RPMI7951 (cell line): ENCODE data around the gene UTS2R. TPM values are rescaled to one million over a fixed set of nuclear protein-coding genes. Genes with fewer than 3 reads are reported as not detected.
A peak's percentile ranks its signal among the peaks of the same experiment; 100 is the strongest.

Experiments used
- DNase-seq: peaks from one replicate; pipeline ENCODE4 v3.0.0-alpha.2; 2012; ENCODE audit warnings: low read depth
- total RNA-seq: library from RNA; depleted of rRNA; stranded (reverse); fragments of >200 nt; shearing (Covaris generic); gene quantifications from 2 replicates; pipeline ENCODE4 v1.2.3, GENCODE V29; 2014

UTS2R gene
- total RNA-seq, 1 experiment from 2014 or later, result not detected

DNA sequence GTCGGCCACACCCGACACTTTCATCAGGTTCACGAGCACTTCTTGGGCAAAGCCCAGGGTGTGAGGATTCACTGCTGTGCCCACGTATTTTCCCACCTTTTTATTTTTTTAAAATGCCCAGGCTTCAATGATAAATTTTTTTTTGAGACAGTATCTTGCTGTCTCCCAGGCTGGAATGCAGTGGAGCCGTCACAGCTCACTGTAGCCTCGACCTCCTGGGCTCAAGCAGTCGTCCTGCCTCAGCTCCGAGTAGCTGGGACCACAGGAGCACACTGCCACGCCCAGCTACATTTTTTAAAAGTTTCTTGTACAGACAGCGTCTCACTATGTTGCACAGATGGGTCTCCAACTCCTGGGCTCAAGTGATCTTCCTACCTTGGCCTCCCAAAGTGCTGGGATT lies 17.8 kb downstream of the UTS2R start:
- DNase-seq, result no peak

DNA sequence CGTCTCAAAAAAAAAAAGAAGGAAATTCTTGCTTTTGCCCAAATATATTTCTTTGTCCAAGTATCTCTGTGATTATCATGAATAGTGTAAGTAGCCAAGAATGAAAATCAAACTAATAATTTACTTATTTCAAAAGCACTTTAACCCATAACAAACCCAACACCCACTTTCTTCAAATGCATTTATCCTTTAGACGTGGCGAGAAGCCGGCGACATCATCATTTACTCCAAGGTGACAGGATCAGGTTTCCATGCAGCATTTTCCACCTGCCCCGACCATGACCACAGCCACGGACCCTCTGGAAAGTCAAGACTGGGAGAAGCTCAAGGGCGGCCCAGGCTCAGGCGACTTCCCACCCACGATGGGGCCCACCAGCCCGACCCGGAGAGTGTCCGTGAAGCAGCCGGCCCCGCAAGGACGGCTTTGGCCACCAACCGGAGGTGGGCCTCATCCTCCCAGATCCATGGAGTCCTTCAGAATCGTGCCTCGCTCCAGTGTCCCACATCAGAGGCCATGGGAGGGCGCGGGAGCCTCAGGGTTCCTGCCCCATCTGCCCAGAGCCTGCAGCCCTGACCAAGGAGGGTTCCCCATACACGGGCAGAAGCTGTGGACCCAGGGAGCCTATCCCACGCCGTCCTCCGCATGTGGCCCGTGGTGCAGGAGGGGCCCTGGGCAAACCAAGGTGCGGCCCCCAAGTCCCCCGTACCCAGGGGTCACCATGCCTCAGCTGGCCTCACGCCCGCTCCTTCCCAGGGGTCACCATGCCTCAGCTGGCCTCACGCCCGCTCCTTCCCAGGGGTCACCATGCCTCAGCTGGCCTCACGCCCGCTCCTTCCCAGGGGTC lies 18.7 kb downstream of the UTS2R start:
- no peak for DNase-seq

DNA sequence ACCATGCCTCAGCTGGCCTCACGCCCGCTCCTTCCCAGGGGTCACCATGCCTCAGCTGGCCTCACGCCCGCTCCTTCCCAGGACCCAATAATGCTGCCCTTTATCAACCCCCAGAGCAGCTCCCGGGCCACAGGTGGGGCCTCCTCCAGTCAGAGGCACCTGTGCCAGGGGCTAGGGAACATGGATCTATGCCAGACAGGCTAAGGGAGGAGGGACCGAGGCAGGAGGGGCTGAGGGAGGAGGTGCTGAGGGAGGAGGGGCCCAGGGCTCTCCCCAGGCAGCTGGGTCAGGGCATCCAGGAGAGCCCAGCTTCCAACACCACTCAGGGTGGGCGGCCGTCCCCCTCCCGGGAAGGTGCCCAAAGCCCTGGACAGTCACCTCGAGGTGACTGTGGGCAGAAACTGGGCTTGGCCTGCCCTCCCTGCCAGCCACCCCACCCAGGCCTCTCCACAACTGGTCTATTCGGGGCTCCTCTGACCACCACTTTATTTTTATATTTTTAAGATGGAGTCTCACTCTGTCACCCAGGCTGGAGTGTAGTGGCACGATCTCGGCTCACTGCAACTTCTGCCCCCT lies 19.4 kb downstream of the UTS2R start:
- no peak for DNase-seq

DNA sequence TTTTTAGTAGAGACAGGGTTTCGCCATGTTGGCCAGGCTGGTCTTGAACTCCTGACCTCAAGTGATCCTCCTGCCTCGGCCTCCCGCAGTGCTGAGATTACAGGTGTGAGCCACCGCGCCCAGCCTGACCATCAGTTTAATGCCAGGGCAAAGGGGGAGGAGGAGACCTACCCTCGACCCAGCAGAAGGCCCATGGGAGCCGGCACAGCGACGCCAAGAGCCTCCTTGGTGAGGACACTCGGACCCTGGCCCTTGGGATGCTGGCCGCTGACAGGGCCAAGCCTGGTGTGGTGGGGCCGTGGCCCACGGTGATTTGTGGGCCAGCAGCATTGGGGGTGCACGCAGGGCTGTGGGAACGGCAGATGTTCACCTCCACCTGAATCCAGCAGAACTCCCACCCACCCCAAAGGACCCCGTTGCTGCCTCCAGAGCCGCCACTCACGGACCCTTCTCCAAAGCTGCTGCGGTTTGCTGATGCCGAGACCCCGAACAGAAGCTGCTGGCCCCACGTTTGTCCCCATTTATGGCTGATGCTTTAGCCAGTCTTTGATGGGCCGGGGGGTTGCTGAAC lies 20.0 kb downstream of the UTS2R start:
- no peak for DNase-seq

DNA sequence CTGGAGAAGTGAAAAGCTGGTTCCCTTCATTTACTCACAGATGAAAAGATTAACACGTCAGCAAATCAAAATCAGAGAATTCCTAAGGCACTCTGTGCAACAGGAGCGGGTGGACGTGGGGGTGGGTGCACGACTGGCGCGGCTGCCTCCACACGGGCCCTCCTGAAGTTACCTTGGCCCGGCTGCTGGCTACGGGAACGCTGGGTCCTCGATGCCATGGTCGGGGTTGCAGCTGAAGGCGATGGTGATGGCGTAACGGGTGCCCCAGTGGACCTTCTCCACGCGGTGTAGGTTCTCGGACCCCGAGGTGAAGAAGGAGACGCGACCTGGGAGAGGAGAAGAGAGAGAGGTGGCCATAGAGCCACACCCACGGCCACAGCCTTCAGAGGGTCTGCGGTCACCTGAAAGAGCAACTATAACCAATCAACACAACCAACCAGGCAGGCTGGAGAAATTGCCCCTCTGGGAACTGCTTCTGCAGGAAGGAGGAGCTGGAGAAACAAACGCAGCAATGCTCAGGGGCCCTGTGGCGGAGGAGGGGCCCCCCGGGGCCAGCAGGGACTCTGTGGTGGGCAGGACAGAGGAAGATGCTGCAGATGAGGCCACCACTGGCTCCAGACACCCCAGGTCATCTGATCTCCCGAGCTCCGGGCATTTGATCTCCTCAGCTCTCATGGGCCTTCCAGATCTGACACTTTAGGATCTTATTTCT lies 20.8 kb downstream of the UTS2R start:
- DNase-seq, result no peak

DNA sequence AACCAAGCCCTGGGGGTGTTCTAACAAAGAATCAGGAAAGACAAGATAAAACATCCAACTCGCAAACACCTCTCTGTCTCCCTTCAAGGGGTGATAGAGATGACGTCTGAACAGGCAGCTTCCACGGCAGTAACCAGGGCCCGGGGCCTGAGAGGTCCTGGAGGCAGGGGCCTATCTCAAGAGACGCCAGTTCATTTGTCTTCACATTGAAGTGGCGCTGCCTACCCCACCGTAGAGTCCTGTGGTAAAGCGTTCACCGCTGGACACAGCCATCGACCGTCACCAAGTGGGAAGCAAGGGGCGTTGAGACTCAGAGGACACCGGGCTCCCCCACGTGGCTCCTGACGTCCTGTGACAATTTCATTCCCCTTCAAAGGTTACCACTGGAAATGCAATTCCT lies 21.4 kb downstream of the UTS2R start:
- DNase-seq, result no peak

DNA sequence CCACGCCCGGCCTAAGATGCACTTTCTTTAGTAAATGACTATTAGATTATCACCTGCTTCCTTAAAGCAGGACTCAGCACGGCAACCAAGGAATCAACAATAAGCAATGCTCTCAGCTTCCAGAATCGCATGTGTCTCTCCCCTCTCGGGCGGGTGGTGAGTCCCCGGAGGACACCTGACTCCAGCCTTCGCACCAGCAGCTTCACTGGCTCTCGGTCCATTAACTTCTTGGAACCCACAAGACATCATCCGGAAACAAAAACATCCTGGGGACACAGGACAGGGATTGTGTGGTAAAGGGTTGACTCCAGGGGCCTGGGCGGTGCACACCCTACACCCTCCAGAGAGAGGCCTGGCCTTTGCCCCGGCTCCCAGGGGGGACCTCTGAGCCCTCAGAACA lies 22.7 kb downstream of the UTS2R start:
- no peak for DNase-seq

DNA sequence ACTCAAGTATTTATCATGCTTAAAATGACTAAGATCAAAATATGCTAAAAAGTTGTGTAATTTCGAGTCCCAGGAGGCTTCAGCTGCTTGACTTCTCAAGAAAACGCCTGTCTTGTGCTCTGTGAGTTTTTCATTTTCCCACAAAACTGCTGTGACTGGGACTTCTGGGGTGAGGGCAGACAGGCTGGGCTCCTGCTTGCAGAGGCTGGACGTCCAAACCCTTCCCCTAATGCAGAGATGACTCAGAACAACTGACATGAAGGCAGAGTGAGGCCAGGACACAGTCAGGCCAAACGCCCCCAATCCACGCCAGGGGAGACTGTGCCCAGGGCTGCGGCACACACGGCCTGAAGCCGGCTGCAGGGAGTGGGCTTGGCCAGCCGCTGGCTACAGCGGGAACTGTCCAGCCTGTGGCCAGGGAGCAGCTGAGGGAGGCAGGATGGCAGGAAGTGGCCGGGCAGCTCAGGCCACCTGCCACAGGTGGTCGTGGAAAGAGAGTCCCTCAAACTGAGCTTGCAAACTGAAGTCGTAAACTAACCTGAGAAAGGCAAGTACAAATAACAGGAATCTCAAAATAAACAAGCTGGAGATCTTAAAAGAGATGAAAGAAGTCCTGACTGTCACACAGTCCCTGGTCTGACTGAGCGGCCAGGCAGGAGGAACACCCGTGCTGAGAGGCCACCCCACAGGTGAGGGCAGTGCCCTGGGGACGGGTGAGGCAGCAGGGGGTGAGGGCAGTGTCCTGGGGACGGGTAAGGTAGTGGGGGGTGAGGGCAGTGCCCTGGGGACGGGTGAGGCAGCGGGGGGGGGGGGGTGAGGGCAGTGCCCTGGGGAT lies 25.3 kb downstream of the UTS2R start:
- DNase-seq, result peak; percentile 50

DNA sequence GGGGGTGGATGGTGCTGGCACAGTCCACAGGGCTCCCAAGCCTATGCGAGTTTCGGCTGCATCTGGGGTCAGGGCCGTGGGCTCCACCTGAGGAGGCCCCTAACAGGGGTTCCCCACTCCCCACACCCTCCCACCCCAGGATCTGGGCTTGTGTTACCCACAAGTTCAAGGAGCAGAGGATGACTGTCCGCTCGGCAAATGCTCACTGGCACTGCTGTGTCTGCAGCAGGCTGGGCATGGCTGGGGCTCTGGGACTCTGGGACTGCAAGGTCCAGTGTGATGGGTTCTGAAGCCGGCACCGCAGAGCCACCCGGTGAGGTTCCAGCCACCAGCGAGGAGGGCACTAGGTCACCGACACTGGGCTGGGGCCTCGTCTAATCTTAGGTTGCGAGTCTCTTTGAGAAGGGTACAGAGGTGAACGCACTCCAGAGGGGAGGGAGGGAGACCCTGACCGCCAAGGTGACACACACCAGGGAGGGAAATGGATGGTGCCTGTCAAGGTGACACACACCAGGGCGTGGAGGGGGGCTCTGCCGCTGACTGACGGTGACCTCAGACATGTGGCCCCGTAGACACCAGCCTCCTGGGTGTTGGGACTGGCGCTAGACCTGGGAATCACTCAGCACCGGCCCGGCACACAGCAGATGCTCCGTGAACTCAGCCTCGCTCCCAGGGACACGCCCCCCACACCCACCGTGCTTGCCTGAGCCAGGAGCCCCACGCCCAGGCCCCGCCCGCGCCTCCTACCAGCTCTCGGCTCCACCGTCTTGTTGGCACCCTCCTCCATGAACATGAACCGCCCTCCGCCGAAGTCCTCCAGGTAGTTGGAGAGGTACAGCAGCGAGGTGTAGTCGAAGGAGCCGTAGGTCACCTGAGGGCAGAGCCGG lies 26.1 kb downstream of the UTS2R start:
- no peak for DNase-seq

DNA sequence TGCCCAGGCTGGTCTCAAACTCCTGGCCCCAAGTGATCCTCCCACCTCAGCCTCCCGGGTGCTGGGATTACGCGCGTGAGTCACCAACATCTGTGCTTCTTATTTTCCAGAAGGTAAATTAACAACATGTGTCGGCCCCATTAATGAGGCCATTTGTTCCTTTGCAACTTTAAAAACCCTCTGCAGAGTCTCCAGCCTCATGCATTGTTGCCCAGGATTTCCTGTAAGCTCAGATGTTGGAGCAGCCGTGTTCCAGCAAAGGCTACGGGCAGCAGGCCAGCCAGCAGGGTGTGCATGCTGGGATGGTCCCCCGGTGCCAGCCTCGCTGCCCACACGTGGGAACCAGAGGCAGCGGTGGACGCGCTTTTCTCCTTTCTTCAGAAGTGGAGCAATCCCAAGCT lies 27.5 kb downstream of the UTS2R start:
- DNase-seq, result peak; percentile 87

DNA sequence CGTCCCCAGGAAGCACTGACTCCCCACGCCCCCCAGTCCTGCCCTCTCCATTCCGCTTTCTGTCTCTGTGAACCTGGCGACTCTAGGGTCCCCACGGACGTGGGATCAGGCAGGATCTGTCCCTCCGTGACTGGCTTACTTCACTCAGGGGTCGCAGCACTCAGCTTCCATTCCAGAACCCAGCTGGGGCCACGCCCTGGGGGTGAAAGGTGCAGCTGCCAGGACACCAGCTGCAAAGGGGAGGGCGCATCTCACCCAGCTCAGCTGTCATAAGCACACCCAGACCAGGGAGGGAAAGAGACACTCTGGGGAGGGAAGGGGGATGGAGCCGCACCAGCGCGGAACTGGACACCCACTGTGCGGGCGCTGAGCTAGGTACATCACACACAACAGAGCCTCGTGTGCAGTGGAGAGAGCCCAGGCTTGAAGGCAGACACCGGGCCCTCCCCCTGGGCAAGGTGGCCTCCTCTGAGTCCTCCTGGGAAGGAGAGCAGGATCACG lies 28.1 kb downstream of the UTS2R start:
- DNase-seq, result no peak

DNA sequence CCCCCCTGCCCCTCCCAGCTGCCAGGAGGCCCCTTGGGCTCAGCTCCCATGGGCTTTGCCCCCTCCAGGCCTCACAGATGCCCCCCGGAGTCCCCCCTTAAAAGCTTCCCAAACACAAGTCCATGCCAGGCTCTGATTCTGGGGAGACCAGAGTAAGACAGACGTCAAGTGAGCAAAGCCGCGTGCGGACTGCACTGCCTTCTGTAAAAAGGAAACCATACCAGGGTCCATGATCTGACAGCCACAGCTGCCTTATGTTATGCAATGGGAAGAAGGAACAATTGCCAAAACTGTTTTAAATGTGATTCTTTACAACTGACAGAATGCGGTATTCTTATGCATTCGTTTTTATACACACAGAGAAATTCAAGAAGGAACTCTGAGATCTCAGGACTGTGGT lies 28.6 kb downstream of the UTS2R start:
- no peak for DNase-seq

DNA sequence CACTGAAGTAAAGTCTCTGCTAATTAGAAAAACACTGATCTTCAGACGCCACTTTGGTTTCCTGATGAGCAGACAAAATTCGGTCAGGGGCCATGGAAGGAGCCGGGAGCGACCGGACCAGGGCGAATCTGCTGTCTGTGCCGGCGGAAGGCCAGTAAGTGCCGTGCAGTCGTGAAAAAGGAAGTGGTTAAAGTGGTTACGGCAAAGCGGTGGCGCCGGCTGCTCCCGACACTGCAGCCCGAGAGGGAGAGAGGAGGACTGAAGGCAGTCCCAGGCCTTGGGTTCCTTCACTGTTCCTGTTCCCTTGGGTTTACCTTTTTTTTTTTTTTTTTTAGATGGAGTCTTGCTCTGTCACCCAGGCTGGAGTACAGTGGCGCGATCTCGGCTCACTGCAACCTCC lies 29.3 kb downstream of the UTS2R start:
- no peak for DNase-seq

DNA sequence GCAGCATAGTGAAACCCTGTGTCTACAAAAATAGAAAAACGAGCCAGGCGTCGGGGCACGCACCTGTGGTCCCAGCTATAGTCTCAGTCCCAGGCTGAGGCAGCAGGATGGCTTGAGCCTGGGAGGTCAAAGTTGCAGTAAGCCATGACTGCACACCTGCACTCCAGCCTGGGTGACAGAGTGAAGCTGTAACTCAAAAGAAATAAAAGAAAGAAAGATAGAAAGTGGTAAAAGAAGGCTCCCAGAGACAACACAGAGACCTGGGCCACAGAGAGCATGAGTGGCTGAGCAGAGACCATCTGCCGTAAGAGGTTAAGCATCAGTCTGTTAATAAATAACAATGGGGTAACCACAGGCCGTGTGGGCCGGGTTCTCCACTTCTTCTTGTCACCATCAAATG lies 31.3 kb downstream of the UTS2R start:
- DNase-seq, result no peak

DNA sequence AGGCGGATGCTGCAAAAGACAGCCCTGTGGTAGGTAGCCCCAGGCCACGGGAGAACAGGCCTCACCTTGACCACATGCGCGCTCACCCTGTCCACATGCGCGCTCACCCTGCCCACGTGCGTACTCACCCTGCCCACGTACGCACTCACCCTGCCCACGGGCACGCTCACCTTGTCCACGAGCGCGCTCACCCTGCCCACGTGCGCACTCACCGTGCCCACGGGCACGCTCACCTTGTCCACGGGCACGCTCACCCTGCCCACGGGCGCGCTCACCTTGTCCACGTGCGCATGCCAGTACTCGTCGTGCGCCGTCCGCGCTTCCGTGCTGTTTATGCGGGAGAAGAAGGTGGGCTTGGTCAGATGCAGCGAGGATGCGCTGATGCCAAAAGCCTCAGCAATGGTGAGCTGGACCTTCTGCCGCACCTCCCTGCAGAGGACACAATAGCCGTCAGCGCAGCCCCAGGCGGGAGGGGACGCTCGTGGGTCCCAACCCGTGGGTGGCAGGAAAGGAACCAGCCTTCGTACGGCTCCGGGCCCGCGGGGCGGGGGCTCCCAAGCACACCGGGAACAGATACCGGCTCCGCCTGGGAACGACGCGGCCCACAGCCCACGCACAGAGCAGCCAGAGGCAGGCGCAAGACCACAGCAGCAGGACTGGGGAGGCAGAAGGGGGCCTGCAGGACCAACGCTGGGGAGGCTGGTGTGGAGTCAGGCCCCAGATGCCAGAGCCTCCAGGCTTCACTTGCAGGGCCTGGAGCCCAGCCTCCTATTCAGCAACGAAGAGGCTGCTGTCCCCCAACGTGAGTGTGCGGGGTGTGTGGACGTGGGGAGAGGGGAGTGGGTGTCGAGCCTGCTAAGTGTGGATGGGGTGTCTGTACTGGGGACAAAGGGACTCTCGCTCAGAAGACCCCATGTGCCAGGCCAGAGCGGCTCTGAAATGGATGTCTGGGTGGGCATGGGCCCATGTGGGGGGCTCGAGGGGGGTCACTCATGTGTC lies 32.4 kb downstream of the UTS2R start:
- DNase-seq, result no peak

DNA sequence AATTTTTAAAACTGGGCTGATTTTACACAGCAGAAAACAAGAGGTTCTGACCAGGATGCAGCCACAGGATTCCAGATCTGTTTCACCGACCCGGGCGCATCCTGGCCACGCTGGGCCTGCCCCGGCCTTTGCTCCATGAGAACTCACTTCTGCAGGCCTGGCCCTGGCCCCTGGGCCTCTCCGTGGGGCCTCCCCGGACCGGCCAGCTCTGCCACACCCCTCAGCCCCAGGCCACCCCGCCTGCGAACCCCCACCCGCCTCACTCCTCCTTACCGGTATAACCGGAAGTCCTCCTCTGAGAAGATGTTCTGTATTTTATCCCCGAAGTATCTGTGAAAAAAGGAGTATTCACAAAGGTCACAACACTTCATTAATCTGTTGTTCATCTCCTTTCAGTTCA lies 33.5 kb downstream of the UTS2R start:
- DNase-seq, result no peak

DNA sequence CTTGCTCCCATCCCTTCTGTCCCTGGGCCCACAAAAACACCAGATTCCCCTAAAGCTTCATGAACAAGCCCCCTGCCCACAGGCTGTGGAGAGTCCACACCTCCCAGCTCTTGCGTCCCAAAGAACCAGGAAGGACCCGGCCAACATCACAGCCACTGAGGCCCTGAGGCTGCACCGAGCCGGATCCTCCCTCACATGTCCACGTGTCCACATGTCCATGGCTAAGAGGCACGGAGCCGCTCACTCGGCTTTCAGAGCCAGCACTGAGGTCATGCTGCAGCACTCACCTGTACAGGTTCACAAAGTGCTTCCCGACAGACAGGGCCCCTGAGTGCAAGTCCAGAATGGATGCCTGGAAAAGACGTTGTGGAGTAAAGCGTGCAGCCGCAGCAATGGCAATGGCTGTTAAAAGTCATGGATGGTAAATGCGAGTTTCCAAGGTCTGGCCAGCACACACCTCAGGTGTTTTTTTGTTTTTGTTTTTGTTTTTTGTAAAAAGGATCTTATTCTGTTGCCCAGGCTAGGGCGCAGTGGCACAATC lies 34.6 kb downstream of the UTS2R start:
- no peak for DNase-seq

DNA sequence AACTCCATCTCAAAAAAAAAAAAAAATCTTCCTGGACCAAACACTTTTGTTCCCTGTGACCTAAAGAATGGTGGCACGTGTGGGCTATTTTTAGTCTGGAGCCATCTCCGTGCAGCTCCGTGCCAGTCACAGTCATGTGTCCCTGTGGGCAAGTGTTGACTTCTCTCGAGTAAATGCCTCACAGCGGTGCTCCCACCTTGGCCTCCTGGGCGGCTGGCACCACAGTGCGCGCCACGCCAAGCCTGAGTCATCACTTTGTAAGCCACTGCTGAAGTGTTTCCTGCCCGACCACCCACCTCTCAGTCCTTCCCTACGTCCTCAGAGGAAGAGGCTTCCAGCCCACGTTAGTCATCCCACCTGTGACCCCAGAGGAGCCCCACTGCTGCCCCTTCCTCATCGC lies 35.7 kb downstream of the UTS2R start:
- DNase-seq, result peak; percentile 53
